ENCODE measurements around the gene ATP2A1. TPM values are rescaled to one million over a fixed set of nuclear protein-coding genes. Genes with fewer than 3 reads are reported as not detected.

The ATP2A1 gene
- total RNA-seq, 2 donors from 2014 or later, result 6.1 to 8.4 TPM

- ATAC-seq (replicated peaks in 1 of 2) (no peak), DNase-seq (no peak)
- H3K9me3 Mint-ChIP-seq, result peaks cover 0 to 2% of the 10 kb centered on the region in 2 donors
- H3K27me3 Mint-ChIP-seq (ENCODE audit: low read depth), result no peaks in the 10 kb centered on the region
- peaks cover 39% of the 10 kb centered on the region for H3K4me1 Mint-ChIP-seq (ENCODE audit: low read depth)
- H3K4me3 Mint-ChIP-seq, result no peak overlapping the region
- H3K27ac Mint-ChIP-seq, result peak overlapping the region; percentile 70
- H3K36me3 Mint-ChIP-seq (ENCODE audit: insufficient read depth in 2 of 2), result peaks cover 2 to 18% of the 10 kb centered on the region in 2 donors
Observed at GRCh38 chr16:28842696-28843095, 35.6 kb upstream of the ATP2A1 start.

GRCh38 chr16:28843766-28844165 lies 34.5 kb upstream of the ATP2A1 start:
- Mint-ChIP-seq H3K4me3 (peak overlapping the region in 1 of 2 donors; percentile 95), H3K27ac (no peak overlapping the region), H3K9me3 (no peaks in the 10 kb centered on the region), H3K36me3 (ENCODE audit: insufficient read depth in 2 of 2) (peaks cover 0 to 9% of the 10 kb centered on the region in 2 donors), H3K27me3 (ENCODE audit: low read depth) (no peaks in the 10 kb centered on the region), H3K4me1 (ENCODE audit: low read depth) (peaks cover 28% of the 10 kb centered on the region)
- DNase-seq (peak in 1 of 2 donors; percentile 14), ATAC-seq (replicated peaks in 1 of 2) (no peak)

GRCh38 chr16:28844226-28844885 lies 33.9 kb upstream of the ATP2A1 start:
- peak overlapping the region; percentile 33 for H3K27ac Mint-ChIP-seq
- H3K9me3 Mint-ChIP-seq, result no peaks in the 10 kb centered on the region
- H3K4me1 Mint-ChIP-seq (ENCODE audit: low read depth), result peaks cover 28% of the 10 kb centered on the region
- H3K27me3 Mint-ChIP-seq (ENCODE audit: low read depth), result no peaks in the 10 kb centered on the region
- ATAC-seq (replicated peaks in 1 of 2), result no peak
- H3K36me3 Mint-ChIP-seq (ENCODE audit: insufficient read depth in 2 of 2), result peaks cover 0 to 6% of the 10 kb centered on the region in 2 donors
- peak in 1 of 2 donors; percentile 12 for DNase-seq
- peak overlapping the region; percentile 95 to 98 for H3K4me3 Mint-ChIP-seq

GRCh38 chr16:28845293-28845692 lies 33.0 kb upstream of the ATP2A1 start:
- Mint-ChIP-seq H3K27ac (peak overlapping the region; percentile 95), H3K36me3 (ENCODE audit: insufficient read depth in 2 of 2) (peaks cover 0 to 6% of the 10 kb centered on the region in 2 donors), H3K4me3 (peak overlapping the region; percentile 95 to 98), H3K4me1 (ENCODE audit: low read depth) (peaks cover 28% of the 10 kb centered on the region), H3K27me3 (ENCODE audit: low read depth) (no peaks in the 10 kb centered on the region), H3K9me3 (no peaks in the 10 kb centered on the region)
- ATAC-seq (replicated peaks in 1 of 2) (peak; percentile 8), DNase-seq (peak; percentile 50 to 57)

GRCh38 chr16:28845761-28846079 lies 32.6 kb upstream of the ATP2A1 start:
- Mint-ChIP-seq H3K36me3 (ENCODE audit: insufficient read depth in 2 of 2) (peaks cover 0 to 6% of the 10 kb centered on the region in 2 donors), H3K4me1 (ENCODE audit: low read depth) (peaks cover 28% of the 10 kb centered on the region), H3K9me3 (no peaks in the 10 kb centered on the region), H3K27ac (peak overlapping the region; percentile 95), H3K27me3 (ENCODE audit: low read depth) (no peaks in the 10 kb centered on the region), H3K4me3 (peak overlapping the region; percentile 95 to 98)
- ATAC-seq (replicated peaks in 1 of 2) (peak in 1 of 2 donors; percentile 1), DNase-seq (no peak)

- ATAC-seq (replicated peaks in 1 of 2) (peak; percentile 93 to 95), DNase-seq (peak; percentile 98 to 99)
- H3K36me3 Mint-ChIP-seq (ENCODE audit: insufficient read depth in 2 of 2), result peaks cover 0 to 6% of the 10 kb centered on the region in 2 donors
- no peaks in the 10 kb centered on the region for H3K27me3 Mint-ChIP-seq (ENCODE audit: low read depth)
- H3K9me3 Mint-ChIP-seq, result no peaks in the 10 kb centered on the region
- H3K27ac Mint-ChIP-seq, result peak within 1 kb of the TSS; percentile 95
- H3K4me3 Mint-ChIP-seq, result peak within 1 kb of the TSS; percentile 95 to 98
- H3K4me1 Mint-ChIP-seq (ENCODE audit: low read depth), result peaks cover 28% of the 10 kb centered on the region
Observed at GRCh38 chr16:28846080-28846932, 32.0 kb upstream of the ATP2A1 start, which contains the start of gene TUFM. TSS of gene TUFM (minus strand) at chr16:28846348. CDS start at chr16:28846269, 79 bp downstream.

- H3K27me3 Mint-ChIP-seq (ENCODE audit: low read depth), result no peaks in the 10 kb centered on the region
- DNase-seq, result peak; percentile 15 to 18
- peak overlapping the region; percentile 95 to 98 for H3K4me3 Mint-ChIP-seq
- peak; percentile 2 to 9 for ATAC-seq (replicated peaks in 1 of 2)
- peaks cover 28% of the 10 kb centered on the region for H3K4me1 Mint-ChIP-seq (ENCODE audit: low read depth)
- H3K36me3 Mint-ChIP-seq (ENCODE audit: insufficient read depth in 2 of 2), result peaks cover 0 to 6% of the 10 kb centered on the region in 2 donors
- peak overlapping the region; percentile 95 for H3K27ac Mint-ChIP-seq
- no peaks in the 10 kb centered on the region for H3K9me3 Mint-ChIP-seq
Observed at GRCh38 chr16:28846933-28847273, 31.4 kb upstream of the ATP2A1 start.

DNA sequence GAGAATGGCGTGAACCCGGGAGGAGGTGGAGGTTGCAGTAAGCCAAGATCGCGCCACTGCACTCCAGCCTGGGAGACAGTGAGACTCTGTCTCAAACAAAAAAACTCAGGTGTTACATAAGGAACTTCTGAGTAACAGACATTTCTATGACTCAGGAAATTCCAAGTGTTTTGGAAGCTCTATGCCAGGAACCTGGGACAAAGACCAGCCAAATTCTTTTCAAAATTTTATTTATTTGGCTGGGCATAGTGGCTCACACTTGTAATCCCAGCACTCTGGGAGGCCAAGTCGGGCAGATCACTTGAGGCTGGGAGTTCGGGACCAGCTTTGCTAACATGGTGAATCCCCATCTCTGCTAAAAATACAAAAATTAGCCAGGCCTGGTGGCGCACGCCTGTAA lies 19.9 kb upstream of the ATP2A1 start:
- Mint-ChIP-seq H3K4me1 (ENCODE audit: low read depth) (peaks cover 16% of the 10 kb centered on the region), H3K36me3 (ENCODE audit: insufficient read depth in 2 of 2) (peaks cover 2 to 4% of the 10 kb centered on the region in 2 donors)
- DNase-seq, result no peak

GRCh38 chr16:28859326-28859725 lies 19.0 kb upstream of the ATP2A1 start:
- DNase-seq, result no peak
- no peaks in the 10 kb centered on the region for H3K27me3 Mint-ChIP-seq (ENCODE audit: low read depth)
- H3K4me3 Mint-ChIP-seq, result no peak overlapping the region
- ATAC-seq (replicated peaks in 1 of 2), result no peak
- no peak overlapping the region for H3K27ac Mint-ChIP-seq
- H3K4me1 Mint-ChIP-seq (ENCODE audit: low read depth), result peaks cover 20% of the 10 kb centered on the region
- H3K36me3 Mint-ChIP-seq (ENCODE audit: insufficient read depth in 2 of 2), result peaks cover 2 to 4% of the 10 kb centered on the region in 2 donors
- no peaks in the 10 kb centered on the region for H3K9me3 Mint-ChIP-seq

More for the DNA sequence above, 19.9 kb upstream of the ATP2A1 start:
- Mint-ChIP-seq H3K27me3 (ENCODE audit: low read depth) (no peaks in the 10 kb centered on the region), H3K27ac (no peak overlapping the region), H3K9me3 (no peaks in the 10 kb centered on the region), H3K4me3 (no peak overlapping the region)
- no peak for ATAC-seq (replicated peaks in 1 of 2)

DNA sequence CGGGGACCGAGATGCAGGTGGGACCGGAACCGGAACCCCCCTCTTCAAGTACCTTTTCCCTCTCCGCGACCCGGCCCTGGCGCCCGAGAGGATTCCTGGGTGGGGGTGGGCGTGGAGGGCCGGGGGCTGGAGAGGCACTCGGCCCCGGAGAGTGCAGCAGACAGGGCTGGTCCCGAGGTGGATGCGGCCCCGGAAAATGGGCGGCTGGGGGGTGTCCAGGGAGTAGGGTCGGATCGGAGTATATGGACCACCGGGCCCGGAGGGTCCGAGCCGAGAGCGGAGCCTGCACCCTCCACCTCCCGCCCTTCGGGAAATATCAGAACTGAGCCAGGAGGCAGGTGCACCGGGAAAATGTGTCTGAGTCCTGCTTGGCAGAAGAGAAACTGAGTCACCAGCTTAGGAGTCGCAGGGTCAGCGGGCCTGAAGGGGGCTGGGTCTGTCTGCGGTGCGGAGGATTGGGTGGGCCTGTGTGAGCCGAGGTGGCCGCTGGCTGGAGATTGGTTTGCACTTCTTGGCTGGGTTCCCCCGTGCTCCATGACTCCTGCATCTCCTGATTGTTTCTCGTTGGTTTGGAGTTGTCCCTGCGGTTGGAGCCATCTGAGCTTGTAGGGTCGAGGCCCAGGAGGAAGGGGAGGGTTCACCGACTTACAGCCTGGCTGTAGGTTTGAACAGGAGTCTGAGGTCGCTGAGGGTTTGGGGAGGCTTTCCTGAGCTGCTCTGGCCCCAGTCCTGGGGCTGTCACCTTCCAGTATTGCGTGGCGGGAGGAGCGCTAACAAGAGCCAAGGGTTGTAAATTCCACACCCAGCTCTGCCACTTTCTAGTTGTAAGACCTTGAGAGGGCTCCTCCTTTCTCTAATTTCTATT lies 14.1 kb upstream of the ATP2A1 start:
- peaks cover 2 to 4% of the 10 kb centered on the region in 2 donors for H3K36me3 Mint-ChIP-seq (ENCODE audit: insufficient read depth in 2 of 2)
- H3K27me3 Mint-ChIP-seq (ENCODE audit: low read depth), result no peaks in the 10 kb centered on the region
- ATAC-seq (replicated peaks in 1 of 2), result no peak
- H3K4me1 Mint-ChIP-seq (ENCODE audit: low read depth), result peaks cover 33% of the 10 kb centered on the region
- peak overlapping the region; percentile 52 for H3K27ac Mint-ChIP-seq
- no peaks in the 10 kb centered on the region for H3K9me3 Mint-ChIP-seq
- DNase-seq, result no peak
- peak overlapping the region; percentile 87 to 97 for H3K4me3 Mint-ChIP-seq

GRCh38 chr16:28865001-28865688 lies 13.1 kb upstream of the ATP2A1 start:
- ATAC-seq (replicated peaks in 1 of 2) (no peak), DNase-seq (no peak)
- Mint-ChIP-seq H3K27ac (no peak overlapping the region), H3K4me1 (ENCODE audit: low read depth) (peaks cover 33% of the 10 kb centered on the region), H3K4me3 (peak overlapping the region; percentile 87 to 97), H3K36me3 (ENCODE audit: insufficient read depth in 2 of 2) (peaks cover 2 to 7% of the 10 kb centered on the region in 2 donors), H3K9me3 (no peaks in the 10 kb centered on the region), H3K27me3 (ENCODE audit: low read depth) (no peaks in the 10 kb centered on the region)

- no peak for ATAC-seq (replicated peaks in 1 of 2)
- Mint-ChIP-seq H3K4me1 (ENCODE audit: low read depth) (peaks cover 33% of the 10 kb centered on the region), H3K9me3 (no peaks in the 10 kb centered on the region), H3K27ac (no peak overlapping the region), H3K36me3 (ENCODE audit: insufficient read depth in 2 of 2) (peaks cover 2 to 13% of the 10 kb centered on the region in 2 donors), H3K4me3 (peak overlapping the region in 1 of 2 donors; percentile 87), H3K27me3 (ENCODE audit: low read depth) (no peaks in the 10 kb centered on the region)
- DNase-seq, result no peak
Observed at GRCh38 chr16:28865722-28866453, 12.4 kb upstream of the ATP2A1 start.

All from activated T-cell treated with anti-CD3 and anti-CD28 coated beads, Interleukin-2, amount 50 U/mL, for 72 hours (primary cell).